Measurements from ENCODE around the gene SLC16A1.

- TF ChIP-seq EZH2phosphoT487 (IDR thresholded peaks at IDR 0.05; ENCODE audit: insufficient read depth, low read depth) (no peak), EZH2 (IDR thresholded peaks at IDR 0.05; ENCODE audit: insufficient read depth, poor library complexity, severe bottlenecking) (no peak)
Measured at GRCh38 chr1:112960384-112960783, 4.4 kb upstream of the SLC16A1 start.

Data from GM23248 (cell line).